Lung (tissue), 12 donors: ENCODE data around the gene KCNE1. TPM values are rescaled to one million over a fixed set of nuclear protein-coding genes. Genes with fewer than 3 reads are reported as not detected.

Experiments
- ATAC-seq: fragments of 200-7000 bp; cut with Tn5 transposase; one replicate; pipeline ENCODE4 v1.9.1; 2020; ENCODE audit warnings: moderate number of reproducible peaks; ENCODE audit not compliant: insufficient read depth, low FRiP score
- DNase-seq, 3 donors: peaks; one replicate each; pipeline ENCODE4 v3.0.0-alpha.2; 2013 to 2017
- H3K27ac ChIP-seq, 2 donors: one replicate each; pipeline ENCODE4 v1.5.1; 2013; ENCODE audit warnings: mild to moderate bottlenecking in 2 of 2, moderate library complexity in 2 of 2, control low read depth in 1 of 2, inconsistent platforms in 1 of 2, low read depth in 1 of 2, low read length in 1 of 2
- H3K27me3 ChIP-seq, 3 donors: one replicate each; pipeline ENCODE4 v1.5.1; 2013; ENCODE audit warnings: low read length in 2 of 3; ENCODE audit not compliant: control insufficient read depth in 3 of 3, insufficient read depth in 3 of 3
- H3K36me3 ChIP-seq, 4 donors: one replicate each; pipeline ENCODE4 v1.5.1; 2013; ENCODE audit warnings: low read length in 4 of 4, mild to moderate bottlenecking in 1 of 4, moderate library complexity in 1 of 4; ENCODE audit not compliant: control insufficient read depth in 4 of 4, insufficient read depth in 4 of 4
- H3K4me1 ChIP-seq, 5 donors: one replicate each; pipeline ENCODE4 v1.5.1; 2013; ENCODE audit warnings: low read length in 5 of 5, mild to moderate bottlenecking in 2 of 5, moderate library complexity in 1 of 5; ENCODE audit not compliant: control insufficient read depth in 5 of 5, insufficient read depth in 5 of 5
- H3K4me3 ChIP-seq: one replicate; pipeline ENCODE4 v1.5.1; 2013; ENCODE audit warnings: mild to moderate bottlenecking, control low read depth, moderate library complexity
- H3K9ac ChIP-seq, 2 donors: one replicate each; pipeline ENCODE4 v1.5.1; 2013; ENCODE audit warnings: low read length in 2 of 2, control low read depth in 1 of 2; ENCODE audit not compliant: insufficient read depth in 1 of 2
- H3K9me3 ChIP-seq, 4 donors: one replicate each; pipeline ENCODE4 v1.5.1; 2013; ENCODE audit warnings: low read length in 3 of 4, mild to moderate bottlenecking in 1 of 4, moderate library complexity in 1 of 4; ENCODE audit not compliant: control insufficient read depth in 4 of 4, insufficient read depth in 3 of 4
- CTCF ChIP-seq: IDR thresholded peaks from 2 replicates; pipeline ENCODE4 v1.5.1; 2012; ENCODE audit warnings: mild to moderate bottlenecking; ENCODE audit errors: control extremely low read depth, extremely low read depth
- WGBS, 2 donors: extraction: QIAGEN DNeasy Blood & Tissue Kit; methylation state at CpG; one replicate each; pipeline ENCODE4 v1.1.7; 2013; 5-methylcytosine and 5-hydroxymethylcytosine counted together
- polyA plus RNA-seq, 2 donors: library from polyadenylated mRNA; stranded (reverse); fragments of 200-250 nt; gene quantifications; one replicate each; pipeline ENCODE4 v1.2.1, GENCODE V29; 2013
- total RNA-seq, 2 donors: library from RNA; depleted of rRNA in 1 of 2; stranded (reverse); fragments of >200 nt in 1 of 2; gene quantifications; one replicate each; pipeline ENCODE4 v1.2.1, GENCODE V29; 2014 to 2021
- donor health status: control.
- donor health status: control.
- donor health status: Bipolar disorder and iron deficiency.
- donor health status: healthy.
- donor health status: DM: yes; HTN: yes; CAD: no.

The KCNE1 gene
- total and polyA plus RNA-seq, 4 donors, result 5.0 to 29.5 (median 14.9) TPM

- H3K36me3 ChIP-seq, result no peaks in the 10 kb centered on the region
- TF ChIP-seq CTCF, result no peak
- H3K9me3 ChIP-seq, result no peaks in the 10 kb centered on the region
- peaks cover 1 to 19% (median 6%) of the 10 kb centered on the region in 5 donors for H3K4me1 ChIP-seq
- no peak overlapping the region for H3K4me3 ChIP-seq
- H3K27me3 ChIP-seq, result no peaks in the 10 kb centered on the region
- ATAC-seq (no peak), DNase-seq (no peak)
- no peak overlapping the region for H3K9ac ChIP-seq
- peak overlapping the region in 1 of 2 donors; percentile 16 for H3K27ac ChIP-seq
These were observed 18.3 kb upstream of the KCNE1 start for GRCh38 chr21:34530261-34530660.

- Histone ChIP-seq H3K4me1 (peaks cover 2 to 27% (median 7%) of the 10 kb centered on the region in 5 donors), H3K27me3 (no peaks in the 10 kb centered on the region), H3K4me3 (no peak overlapping the region), H3K9ac (no peak overlapping the region), H3K9me3 (no peaks in the 10 kb centered on the region), H3K27ac (no peak overlapping the region), H3K36me3 (no peaks in the 10 kb centered on the region)
- TF ChIP-seq CTCF, result no peak
- ATAC-seq (no peak), DNase-seq (peak in 1 of 3 donors; percentile 30)
- WGBS, 2 donors, result 53 to 61% methylated on average over 3 of the region's 3 CpGs
These were observed 16.1 kb upstream of the KCNE1 start for GRCh38 chr21:34528131-34528561.

- H3K27me3 ChIP-seq, result no peaks in the 10 kb centered on the region
- H3K4me3 ChIP-seq, result peak overlapping the region; percentile 22
- H3K4me1 ChIP-seq, result peaks cover 4 to 30% (median 14%) of the 10 kb centered on the region in 5 donors
- no peak for TF ChIP-seq CTCF
- H3K9me3 ChIP-seq, result no peaks in the 10 kb centered on the region
- peak overlapping the region; percentile 91 to 96 for H3K27ac ChIP-seq
- DNase-seq (peak; percentile 86 to 94 (median 94)), ATAC-seq (peak; percentile 81)
- peak overlapping the region; percentile 63 to 93 for H3K9ac ChIP-seq
- no peaks in the 10 kb centered on the region for H3K36me3 ChIP-seq
- 10 to 41% methylated on average over 10 of the region's 10 CpGs for WGBS, 2 donors
These were observed 14.7 kb upstream of the KCNE1 start for GRCh38 chr21:34526618-34527290.
